ENCODE data around the gene CREB3L2. TPM values are rescaled to one million over a fixed set of nuclear protein-coding genes. Genes with fewer than 3 reads are reported as not detected.

CREB3L2 gene
- total RNA-seq, 1 experiment from 2014 or later: 49.8 TPM

- Histone ChIP-seq H3K79me2 (ENCODE audit: insufficient read depth, low read length) (peaks cover 2% of the 10 kb centered on the region; the same call in 1 of the 2 replicates), H3K4me1 (ENCODE audit: control insufficient read depth in 1 of 2, insufficient read depth in 2 of 2, low read length in 2 of 2) (peaks cover 0 to 10% of the 10 kb centered on the region in 2 experiments; a peak in 1 of 4 replicates), H3K9me3 (ENCODE audit: control insufficient read depth in 1 of 2, insufficient read depth in 1 of 2, low read depth in 1 of 2, low read length in 2 of 2) (no peaks in the 10 kb centered on the region), H3K9me2 (ENCODE audit: insufficient read depth) (no peaks in the 10 kb centered on the region), H3K4me2 (ENCODE audit: low read length) (no peak overlapping the region), H4K20me1 (ENCODE audit: insufficient read depth) (no peaks in the 10 kb centered on the region), H3K27ac (ENCODE audit: low read depth, low read length) (no peak overlapping the region), H3K27me3 (ENCODE audit: insufficient read depth, low read length) (no peaks in the 10 kb centered on the region), H3K4me3 (replicated peaks in 1 of 2; ENCODE audit: low read depth in 1 of 2, low read length in 2 of 2) (no peak overlapping the region), H3K9ac (ENCODE audit: low read length) (no peak overlapping the region), H3K36me3 (ENCODE audit: control insufficient read depth in 1 of 2, insufficient read depth in 2 of 2, low read length in 2 of 2) (no peaks in the 10 kb centered on the region), H2AFZ (ENCODE audit: low read depth, low read length, poor library complexity, severe bottlenecking) (no peak overlapping the region)
- BruUV-seq (replicated peaks): no TSS peak
- DNase-seq (ENCODE audit: low read depth, low spot score) (no peak), ATAC-seq (no peak)
- intact Hi-C loops (cut with micrococcal nuclease): no loop called here
- POLR2A ChIA-PET: no interaction called here
- TF ChIP-seq MAX (IDR thresholded peaks at IDR 0.05): no peak
- no peak for TF ChIP-seq CBX3 (IDR thresholded peaks at IDR 0.05; ENCODE audit: low read depth)
- no peak for TF ChIP-seq EZH2 (IDR thresholded peaks at IDR 0.05)
- no peak for TF ChIP-seq TCF7L2 (IDR thresholded peaks at IDR 0.05; ENCODE audit: borderline replicate concordance, extremely low read depth, insufficient read depth, insufficient read length)
- TF ChIP-seq CEBPB (IDR thresholded peaks at IDR 0.05; ENCODE audit: low read depth): no peak
- TF ChIP-seq YY1 (IDR thresholded peaks at IDR 0.05; ENCODE audit: extremely low read depth, insufficient replicate concordance, low read depth, low read length): no peak
- no peak for TF ChIP-seq EZH2phosphoT487 (IDR thresholded peaks at IDR 0.05; ENCODE audit: borderline replicate concordance)
- TF ChIP-seq SP1 (IDR thresholded peaks at IDR 0.05; ENCODE audit: low read depth): no peak
- no peak for TF ChIP-seq ZNF274 (IDR thresholded peaks at IDR 0.05; ENCODE audit: low read depth, low read length)
- TF ChIP-seq, protein P1, sequence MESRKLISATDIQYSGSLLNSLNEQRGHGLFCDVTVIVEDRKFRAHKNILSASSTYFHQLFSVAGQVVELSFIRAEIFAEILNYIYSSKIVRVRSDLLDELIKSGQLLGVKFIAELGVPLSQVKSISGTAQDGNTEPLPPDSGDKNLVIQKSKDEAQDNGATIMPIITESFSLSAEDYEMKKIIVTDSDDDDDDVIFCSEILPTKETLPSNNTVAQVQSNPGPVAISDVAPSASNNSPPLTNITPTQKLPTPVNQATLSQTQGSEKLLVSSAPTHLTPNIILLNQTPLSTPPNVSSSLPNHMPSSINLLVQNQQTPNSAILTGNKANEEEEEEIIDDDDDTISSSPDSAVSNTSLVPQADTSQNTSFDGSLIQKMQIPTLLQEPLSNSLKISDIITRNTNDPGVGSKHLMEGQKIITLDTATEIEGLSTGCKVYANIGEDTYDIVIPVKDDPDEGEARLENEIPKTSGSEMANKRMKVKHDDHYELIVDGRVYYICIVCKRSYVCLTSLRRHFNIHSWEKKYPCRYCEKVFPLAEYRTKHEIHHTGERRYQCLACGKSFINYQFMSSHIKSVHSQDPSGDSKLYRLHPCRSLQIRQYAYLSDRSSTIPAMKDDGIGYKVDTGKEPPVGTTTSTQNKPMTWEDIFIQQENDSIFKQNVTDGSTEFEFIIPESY (IDR thresholded peaks at IDR 0.05; ENCODE audit: extremely low read depth, insufficient replicate concordance, low read length): no peak
- TF ChIP-seq REST (IDR thresholded peaks at IDR 0.05; ENCODE audit: low read depth): no peak
- no peak for TF ChIP-seq EGR1 (IDR thresholded peaks at IDR 0.05; ENCODE audit: low read depth)
- no peak for TF ChIP-seq POLR2AphosphoS5 (IDR thresholded peaks at IDR 0.05; ENCODE audit: low read depth, low read length)
- TF ChIP-seq ZFX (IDR thresholded peaks at IDR 0.05): no peak
- TF ChIP-seq SIN3A (IDR thresholded peaks at IDR 0.05; ENCODE audit: low read depth): no peak
- no peak for TF ChIP-seq FOSL1 (IDR thresholded peaks at IDR 0.05; ENCODE audit: low read depth)
- no peak for TF ChIP-seq POLR2A (IDR thresholded peaks at IDR 0.05; ENCODE audit: borderline replicate concordance, extremely low read depth, insufficient read depth, insufficient read length)
- no peak for TF ChIP-seq RAD21 (IDR thresholded peaks at IDR 0.05; ENCODE audit: low read depth)
- RAD21 ChIA-PET (ENCODE audit: low non-redundant PET in 1 of 2, low total read pairs in 2 of 2, uncharacterized antibody in 2 of 2, unreplicated experiment in 2 of 2): no interaction called here
- CTCF ChIA-PET: no interaction called here
These were observed 41.9 kb downstream of the CREB3L2 start for GRCh38 chr7:137960020-137960419.

Data from HCT116 (cell line).